ENCODE data around the gene KLRK1. TPM values are rescaled to one million over a fixed set of nuclear protein-coding genes. Genes with fewer than 3 reads are reported as not detected.

Gene KLRK1
- total RNA-seq, 4 donors from 2014 or later = 1.1 to 6.4 (median 3.8) TPM

GRCh38 chr12:10409392-10409791 is 19.6 kb upstream of the KLRK1 start, which contains the start of gene KLRC4:
Gene KLRC4 (minus strand): TSS chr12:10409757. CDS start chr12:10409575, 182 bp downstream.
- Histone ChIP-seq H3K4me1 (no peaks in the 10 kb centered on the region), H3K4me3 (replicated peaks in 1 of 3) (no peak within 1 kb of the TSS), H3K9me3 (no peaks in the 10 kb centered on the region), H3K27ac (no peak within 1 kb of the TSS), H3K36me3 (no peaks in the 10 kb centered on the region), H3K27me3 (no peaks in the 10 kb centered on the region)
- intact Hi-C loops (cut with DNase I) = no loop called here
- TF ChIP-seq POLR2A (IDR thresholded peaks at IDR 0.05) (no peak), CTCF (IDR thresholded peaks at IDR 0.05) (no peak)
- no peak for DNase-seq
- WGBS, 2 donors = 0% methylated on average over 1 of the region's 1 CpG

- 74 to 75% methylated on average over 3 of the region's 3 CpGs for WGBS, 2 donors
- Histone ChIP-seq H3K27ac (no peak overlapping the region), H3K4me1 (no peaks in the 10 kb centered on the region), H3K36me3 (no peaks in the 10 kb centered on the region), H3K4me3 (replicated peaks in 1 of 3) (no peak overlapping the region), H3K9me3 (no peaks in the 10 kb centered on the region), H3K27me3 (no peaks in the 10 kb centered on the region)
- DNase-seq = no peak
- TF ChIP-seq CTCF (IDR thresholded peaks at IDR 0.05) (no peak), POLR2A (IDR thresholded peaks at IDR 0.05) (no peak)
- intact Hi-C loops (cut with DNase I) = no loop called here
Measured at GRCh38 chr12:10408842-10409241, 19.0 kb upstream of the KLRK1 start.

- H3K27ac ChIP-seq = no peak overlapping the region
- intact Hi-C loops (cut with DNase I) = no loop called here
- peak in 1 of 2 donors; percentile 5 for DNase-seq
- H3K9me3 ChIP-seq = no peaks in the 10 kb centered on the region
- WGBS, 2 donors = 75 to 76% methylated on average over 4 of the region's 4 CpGs
- no peak overlapping the region for H3K4me3 ChIP-seq (replicated peaks in 1 of 3)
- no peaks in the 10 kb centered on the region for H3K36me3 ChIP-seq
- H3K4me1 ChIP-seq = no peaks in the 10 kb centered on the region
- TF ChIP-seq CTCF (IDR thresholded peaks at IDR 0.05) (no peak), POLR2A (IDR thresholded peaks at IDR 0.05) (no peak)
- no peaks in the 10 kb centered on the region for H3K27me3 ChIP-seq
Measured at GRCh38 chr12:10406725-10407124, 16.9 kb upstream of the KLRK1 start.

- H3K27ac ChIP-seq = no peak overlapping the region
- intact Hi-C loops (cut with DNase I) = no loop called here
- WGBS, 2 donors = 92 to 93% methylated on average over 5 of the region's 5 CpGs
Measured at GRCh38 chr12:10405294-10405693, 15.5 kb upstream of the KLRK1 start.

GRCh38 chr12:10404798-10405197 is 15.0 kb upstream of the KLRK1 start:
- Histone ChIP-seq H3K4me3 (replicated peaks in 1 of 3) (no peak overlapping the region), H3K27me3 (no peaks in the 10 kb centered on the region), H3K4me1 (no peaks in the 10 kb centered on the region), H3K27ac (no peak overlapping the region), H3K36me3 (no peaks in the 10 kb centered on the region), H3K9me3 (no peaks in the 10 kb centered on the region)
- intact Hi-C loops (cut with DNase I) = no loop called here
- no peak for DNase-seq
- no peak for TF ChIP-seq POLR2A (IDR thresholded peaks at IDR 0.05)
- no peak for TF ChIP-seq CTCF (IDR thresholded peaks at IDR 0.05)

More at GRCh38 chr12:10405294-10405693, 15.5 kb upstream of the KLRK1 start:
- Histone ChIP-seq H3K4me1 (no peaks in the 10 kb centered on the region), H3K4me3 (replicated peaks in 1 of 3) (no peak overlapping the region), H3K9me3 (no peaks in the 10 kb centered on the region), H3K36me3 (no peaks in the 10 kb centered on the region), H3K27me3 (no peaks in the 10 kb centered on the region)
- no peak for TF ChIP-seq CTCF (IDR thresholded peaks at IDR 0.05)
- no peak for TF ChIP-seq POLR2A (IDR thresholded peaks at IDR 0.05)
- no peak for DNase-seq
